Neural cell (in vitro differentiated cells): ENCODE measurements around the gene LRRC56. TPM values are rescaled to one million over a fixed set of nuclear protein-coding genes. Genes with fewer than 3 reads are reported as not detected.

ENCODE experiments used
- H2AFZ ChIP-seq: fragments of 200-600, 300-800 bp; sonication (generic), shearing (Covaris generic); 2 replicates; pipeline ENCODE4 v1.6.0; 2014; ENCODE audit warnings: low read depth, mild to moderate bottlenecking, antibody characterized with exemption, low read length, moderate library complexity
- H3F3A ChIP-seq: fragments of 200-600 bp; shearing (Covaris generic); 2 replicates; pipeline ENCODE4 v1.6.1; 2016; ENCODE audit warnings: mild to moderate bottlenecking, moderate library complexity, mixed read lengths, antibody characterized with exemption, low read length; ENCODE audit not compliant: insufficient read depth, poor library complexity, severe bottlenecking
- H3K27ac ChIP-seq: fragments of 200-600, 300-800 bp; sonication (generic), shearing (Covaris generic); 2 replicates; pipeline ENCODE4 v1.5.1; 2014; ENCODE audit warnings: mild to moderate bottlenecking, low read length, moderate library complexity
- H3K27me3 ChIP-seq: fragments of 300-800, 200-600 bp; sonication (generic), shearing (Covaris generic); 2 replicates; pipeline ENCODE4 v1.6.0; 2014; ENCODE audit warnings: mild to moderate bottlenecking, low read depth, low read length, moderate library complexity; ENCODE audit not compliant: insufficient read depth
- H3K36me3 ChIP-seq: fragments of 300-800, 200-600 bp; sonication (generic), shearing (Covaris generic); 2 replicates; pipeline ENCODE4 v1.5.1; 2014; ENCODE audit warnings: mild to moderate bottlenecking, antibody characterized with exemption, low read length, moderate library complexity; ENCODE audit not compliant: insufficient read depth
- H3K4me2 ChIP-seq: fragments of 300-800, 200-600 bp; sonication (generic), shearing (Covaris generic); 2 replicates; pipeline ENCODE4 v1.6.0; 2014; ENCODE audit warnings: mild to moderate bottlenecking, low read length
- H3K4me3 ChIP-seq: fragments of 300-800, 200-600 bp; sonication (generic), shearing (Covaris generic); 2 replicates; pipeline ENCODE4 v1.5.1; 2014; ENCODE audit warnings: mild to moderate bottlenecking, low read length, moderate library complexity
- H3K79me2 ChIP-seq: fragments of 200-600 bp; shearing (Covaris generic); replicated peaks from 2 replicates; pipeline ENCODE4 v1.6.0; 2014; ENCODE audit warnings: mild to moderate bottlenecking, low read length, moderate library complexity; ENCODE audit not compliant: insufficient read depth
- H3K9ac ChIP-seq: fragments of 300-800, 200-600 bp; sonication (generic), shearing (Covaris generic); 2 replicates; pipeline ENCODE4 v1.6.1; 2016; ENCODE audit warnings: mild to moderate bottlenecking, low read length, mixed read lengths
- H3K9me2 ChIP-seq: fragments of 200-600 bp; shearing (Covaris generic); 2 replicates; pipeline ENCODE4 v1.6.1; 2016; ENCODE audit warnings: mild to moderate bottlenecking, low read length, mixed read lengths; ENCODE audit not compliant: insufficient read depth
- H3K9me3 ChIP-seq: fragments of 200-600, 300-800 bp; sonication (generic), shearing (Covaris generic); 2 replicates; pipeline ENCODE4 v1.6.1; 2016; ENCODE audit warnings: mild to moderate bottlenecking, mixed run types, low read length, moderate library complexity, mixed read lengths
- H4K20me1 ChIP-seq: fragments of 200-600 bp; shearing (Covaris generic); 2 replicates; pipeline ENCODE4 v1.6.1; 2016; ENCODE audit warnings: mild to moderate bottlenecking, mixed run types; ENCODE audit not compliant: insufficient read depth
- CTCF ChIP-seq: fragments of 450-650 bp; IDR thresholded peaks from 2 replicates; pipeline ENCODE4 v1.5.1; 2014; ENCODE audit warnings: antibody characterized with exemption, mild to moderate bottlenecking, moderate library complexity; ENCODE audit not compliant: poor library complexity, severe bottlenecking
- EZH2 ChIP-seq: fragments of 200-600, 300-800 bp; shearing (Covaris generic), sonication (generic); IDR thresholded peaks from 2 replicates; pipeline ENCODE4 v1.6.1; 2014; ENCODE audit warnings: antibody characterized with exemption, low read length, borderline replicate concordance, mild to moderate bottlenecking; ENCODE audit not compliant: insufficient read depth, poor library complexity, severe bottlenecking
- POLR2AphosphoS5 ChIP-seq: IDR thresholded peaks from 2 replicates; pipeline ENCODE4 v1.6.1; 2012
- RAD21 ChIP-seq: fragments of 450-650 bp; conservative IDR thresholded peaks from 2 replicates; pipeline ENCODE4 v1.6.1; 2014; ENCODE audit warnings: antibody characterized with exemption, mild to moderate bottlenecking, moderate library complexity
- REST ChIP-seq: IDR thresholded peaks from 2 replicates; pipeline ENCODE4 v1.6.1; 2012; ENCODE audit warnings: borderline replicate concordance
- TAF1 ChIP-seq: IDR thresholded peaks from 2 replicates; pipeline ENCODE4 v1.6.1; 2012; ENCODE audit warnings: low read depth
- polyA plus RNA-seq: library from polyadenylated mRNA; depleted of rRNA; stranded (reverse); fragments of >200 nt; gene quantifications from 2 replicates; pipeline ENCODE4 v1.2.3, GENCODE V29; 2014

Gene LRRC56
- polyA plus RNA-seq, 1 donor from 2014 or later: 0.76 TPM

GRCh38 chr11:555780-556661 is 18.7 kb downstream of the LRRC56 start:
- TF ChIP-seq EZH2 (peak; percentile 24), CTCF (no peak)
- H3K27me3 ChIP-seq: peaks cover 41% of the 10 kb centered on the region

GRCh38 chr11:556662-557256 is 19.4 kb downstream of the LRRC56 start:
- TF ChIP-seq TAF1: no peak
- H2AFZ ChIP-seq: no peak overlapping the region
- H3K4me3 ChIP-seq: no peak overlapping the region

More at GRCh38 chr11:555780-556661, 18.7 kb downstream of the LRRC56 start:
- H3K27ac ChIP-seq: no peak overlapping the region
- H4K20me1 ChIP-seq: no peaks in the 10 kb centered on the region
- H2AFZ ChIP-seq: no peak overlapping the region
- no peaks in the 10 kb centered on the region for H3F3A ChIP-seq
- no peak overlapping the region for H3K9ac ChIP-seq
- peak overlapping the region; percentile 62 for H3K4me3 ChIP-seq
- no peaks in the 10 kb centered on the region for H3K9me3 ChIP-seq
- no peaks in the 10 kb centered on the region for H3K36me3 ChIP-seq
- H3K4me2 ChIP-seq: no peak overlapping the region
- no peaks in the 10 kb centered on the region for H3K9me2 ChIP-seq
- H3K79me2 ChIP-seq: no peaks in the 10 kb centered on the region

GRCh38 chr11:557328-558132 is 20.2 kb downstream of the LRRC56 start:
- Histone ChIP-seq H3K9me2 (no peaks in the 10 kb centered on the region), H3F3A (no peaks in the 10 kb centered on the region), H2AFZ (no peak overlapping the region), H3K4me3 (no peak overlapping the region), H4K20me1 (no peaks in the 10 kb centered on the region), H3K9ac (no peak overlapping the region), H3K36me3 (no peaks in the 10 kb centered on the region), H3K27ac (no peak overlapping the region), H3K27me3 (peaks cover 41% of the 10 kb centered on the region), H3K79me2 (no peaks in the 10 kb centered on the region), H3K4me2 (no peak overlapping the region), H3K9me3 (no peaks in the 10 kb centered on the region)
- TF ChIP-seq EZH2: no peak
- TF ChIP-seq REST: no peak
- TF ChIP-seq TAF1: no peak
- no peak for TF ChIP-seq RAD21
- TF ChIP-seq CTCF: no peak
- TF ChIP-seq POLR2AphosphoS5: no peak

More at GRCh38 chr11:556662-557256, 19.4 kb downstream of the LRRC56 start:
- no peak overlapping the region for H3K4me2 ChIP-seq
- no peaks in the 10 kb centered on the region for H3F3A ChIP-seq
- H3K79me2 ChIP-seq: no peaks in the 10 kb centered on the region
- no peaks in the 10 kb centered on the region for H3K36me3 ChIP-seq
- no peaks in the 10 kb centered on the region for H3K9me3 ChIP-seq
- H3K27me3 ChIP-seq: peaks cover 41% of the 10 kb centered on the region
- no peak overlapping the region for H3K9ac ChIP-seq
- no peaks in the 10 kb centered on the region for H4K20me1 ChIP-seq
- no peaks in the 10 kb centered on the region for H3K9me2 ChIP-seq
- no peak overlapping the region for H3K27ac ChIP-seq
